ENCODE results near the gene ZNF226. TPM values are rescaled to one million over a fixed set of nuclear protein-coding genes. Genes with fewer than 3 reads are reported as not detected.
"Not testable (repeated sequence)": the region's sequence is repeated elsewhere in the genome, so short reads cannot be mapped to it uniquely, and the experiment has no call there.

ZNF226 gene
- total and polyA plus RNA-seq, 2 of the 4 experiments (the other 2 are of a cell fraction), result 14.0 to 15.7 TPM

DNA sequence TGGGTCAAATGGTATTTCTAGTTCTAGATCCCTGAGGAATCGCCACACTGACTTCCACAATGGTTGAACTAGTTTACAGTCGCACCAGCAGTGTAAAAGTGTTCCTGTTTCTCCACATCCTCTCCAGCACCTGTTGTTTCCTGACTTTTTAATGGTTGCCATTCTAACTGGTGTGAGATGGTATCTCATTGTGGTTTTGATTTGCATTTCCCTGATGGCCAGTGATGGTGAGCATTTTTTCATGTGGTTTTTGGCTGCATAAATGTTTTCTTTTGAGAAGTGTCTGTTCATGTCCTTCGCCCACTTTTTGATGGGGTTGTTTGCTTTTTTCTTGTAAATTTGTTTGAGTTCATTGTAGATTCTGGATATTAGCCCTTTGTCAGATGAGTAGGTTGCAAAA lies 56.4 kb downstream of the ZNF226 start:
- POLR2A ChIA-PET (ENCODE audit: unreplicated experiment); H3K4ac ChIP-seq (ENCODE audit: low read depth, low read length); H3K4me2 ChIP-seq (ENCODE audit: low read depth, low read length); H3K18ac ChIP-seq (ENCODE audit: low read depth, low read length); H2AFZ ChIP-seq (replicated peaks; ENCODE audit: low read length, poor library complexity); H2AK9ac ChIP-seq (replicated peaks; ENCODE audit: low read depth, low read length, poor library complexity); H2BK20ac ChIP-seq (ENCODE audit: low read depth, low read length); CTCF ChIA-PET; H2BK5ac ChIP-seq (ENCODE audit: low read depth, low read length, poor library complexity, severe bottlenecking); H3K4me1 ChIP-seq (ENCODE audit: control insufficient read depth, insufficient read depth, low read length); H3K27ac ChIP-seq (ENCODE audit: insufficient read depth, low read length); ATAC-seq (ENCODE audit: low read depth); in situ Hi-C loops (cut with MboI; ENCODE audit: low sequenced_read_pairs); H4K91ac ChIP-seq (ENCODE audit: insufficient read depth, low read depth, low read length); DNase-seq; H3K27me3 ChIP-seq (ENCODE audit: control insufficient read depth, insufficient read depth, low read length); H3K9me3 ChIP-seq (ENCODE audit: control insufficient read depth, insufficient read depth, low read length); H3K56ac ChIP-seq (ENCODE audit: extremely low read depth, insufficient read depth, low read length); BruUV-seq (replicated peaks); H4K20me1 ChIP-seq (ENCODE audit: insufficient read depth, low read length); intact Hi-C loops (cut with micrococcal nuclease); H2BK15ac ChIP-seq (ENCODE audit: low read depth, low read length); dilution Hi-C loops (cut with HindIII; ENCODE audit: low sequenced_read_pairs, unreplicated experiment); H2BK120ac ChIP-seq (ENCODE audit: low read depth, low read length); H3K14ac ChIP-seq (replicated peaks; ENCODE audit: low read depth, low read length); H3K4me3 ChIP-seq (ENCODE audit: insufficient read depth, low read depth, low read length); H3K23ac ChIP-seq (ENCODE audit: low read depth, low read length); H2AK5ac ChIP-seq (ENCODE audit: low read depth, low read length); H4K5ac ChIP-seq (ENCODE audit: low read depth, low read length); H4K8ac ChIP-seq (ENCODE audit: low read depth in 2 of 2, low read length in 2 of 2); H3K9me1 ChIP-seq (ENCODE audit: insufficient read depth, low read length); H3K9ac ChIP-seq (ENCODE audit: low read depth, low read length); H3K79me1 ChIP-seq (ENCODE audit: low read depth in 1 of 2, low read length in 2 of 2): not testable (repeated sequence)
- no CpG with 5 or more reads among the region's 3 CpGs for WGBS, 2 experiments (ENCODE audit: extremely low coverage in 2 of 2, insufficient read length in 1 of 2)
- H3K36me3 ChIP-seq (ENCODE audit: control insufficient read depth, insufficient read depth, low read length), result peaks cover 18% of the 10 kb centered on the region

Other genes starting within 250 kb of the ZNF226 start
- 15.0 and 18.1 TPM in 2 replicates for gene ZNF45, start 229.8 kb upstream of the ZNF226 start, total RNA-seq (2012; rRNA removed)
- 7.6 and 7.8 TPM in 2 replicates for gene ZNF45, start 229.8 kb upstream of the ZNF226 start, polyA plus RNA-seq (2012; rRNA removed)
- 10.3 and 10.6 TPM in 2 replicates for gene ZNF221, start 213.9 kb upstream of the ZNF226 start, total RNA-seq (2012; rRNA removed)
- gene ZNF221, start 213.9 kb upstream of the ZNF226 start, polyA plus RNA-seq (2012; rRNA removed), result 0.93 and 1.0 TPM in 2 replicates
- gene ZNF155, start 180.9 kb upstream of the ZNF226 start, total RNA-seq (2012; rRNA removed), result 9.0 and 10.8 TPM in 2 replicates
- 2.5 and 3.5 TPM in 2 replicates for gene ZNF155, start 180.9 kb upstream of the ZNF226 start, polyA plus RNA-seq (2012; rRNA removed)
- 3.4 and 5.0 TPM in 2 replicates for gene ZNF230, start 162.1 kb upstream of the ZNF226 start, total RNA-seq (2012; rRNA removed)
- 1.4 and 1.5 TPM in 2 replicates for gene ZNF230, start 162.1 kb upstream of the ZNF226 start, polyA plus RNA-seq (2012; rRNA removed)
- gene ZNF222, start 139.7 kb upstream of the ZNF226 start, total RNA-seq (2012; rRNA removed), result 7.0 and 8.6 TPM in 2 replicates
- gene ZNF222, start 139.7 kb upstream of the ZNF226 start, polyA plus RNA-seq (2012; rRNA removed), result 2.8 and 3.2 TPM in 2 replicates
- gene ZNF223, start 113.1 kb upstream of the ZNF226 start, total RNA-seq (2012; rRNA removed), result 6.1 and 16.5 TPM in 2 replicates
- 2.1 and 2.3 TPM in 2 replicates for gene ZNF223, start 113.1 kb upstream of the ZNF226 start, polyA plus RNA-seq (2012; rRNA removed)
- 4.1 and 5.0 TPM in 2 replicates for gene ZNF284, start 92.9 kb upstream of the ZNF226 start, total RNA-seq (2012; rRNA removed)
- 0.96 and 1.2 TPM in 2 replicates for gene ZNF284, start 92.9 kb upstream of the ZNF226 start, polyA plus RNA-seq (2012; rRNA removed)
- 24.4 and 26.3 TPM in 2 replicates for gene ZNF224, start 70.7 kb upstream of the ZNF226 start, total RNA-seq (2012; rRNA removed)
- 5.7 and 10.3 TPM in 2 replicates for gene ZNF224, start 70.7 kb upstream of the ZNF226 start, polyA plus RNA-seq (2012; rRNA removed)
- gene ZNF225, start 51.7 kb upstream of the ZNF226 start, total RNA-seq (2012; rRNA removed), result 5.7 and 6.1 TPM in 2 replicates
- 1.1 and 1.5 TPM in 2 replicates for gene ZNF225, start 51.7 kb upstream of the ZNF226 start, polyA plus RNA-seq (2012; rRNA removed)
- gene ZNF234, start 23.5 kb upstream of the ZNF226 start, total RNA-seq (2012; rRNA removed), result 11.9 and 15.8 TPM in 2 replicates
- 2.6 and 4.0 TPM in 2 replicates for gene ZNF234, start 23.5 kb upstream of the ZNF226 start, polyA plus RNA-seq (2012; rRNA removed)
- gene ZNF227, start 47.4 kb downstream of the ZNF226 start, total RNA-seq (2012; rRNA removed), result 17.8 and 19.2 TPM in 2 replicates
- gene ZNF227, start 47.4 kb downstream of the ZNF226 start, polyA plus RNA-seq (2012; rRNA removed), result 3.4 and 4.9 TPM in 2 replicates
- 0.56 and 0.72 TPM in 2 replicates for gene ZNF233, start 94.8 kb downstream of the ZNF226 start, total RNA-seq (2012; rRNA removed)
- gene ZNF233, start 94.8 kb downstream of the ZNF226 start, polyA plus RNA-seq (2012; rRNA removed), result 0.26 and 0.39 TPM in 2 replicates
- 3.0 and 3.1 TPM in 2 replicates for gene ZNF235, start 139.9 kb downstream of the ZNF226 start, total RNA-seq (2012; rRNA removed)
- 0.77 and 0.80 TPM in 2 replicates for gene ZNF235, start 139.9 kb downstream of the ZNF226 start, polyA plus RNA-seq (2012; rRNA removed)
- 7.7 and 10.3 TPM in 2 replicates for gene ZNF112, start 191.6 kb downstream of the ZNF226 start, total RNA-seq (2012; rRNA removed)
- 1.4 and 2.1 TPM in 2 replicates for gene ZNF112, start 191.6 kb downstream of the ZNF226 start, polyA plus RNA-seq (2012; rRNA removed)
- 5.0 and 5.9 TPM in 2 replicates for gene ZNF285, start 236.5 kb downstream of the ZNF226 start, total RNA-seq (2012; rRNA removed)
- gene ZNF285, start 236.5 kb downstream of the ZNF226 start, polyA plus RNA-seq (2012; rRNA removed), result 1.4 and 1.8 TPM in 2 replicates